IPS-NIHi7 (cell line): Measurements from ENCODE around the gene MARCHF10.
"Not testable (repeated sequence)": the region's sequence is repeated elsewhere in the genome, so short reads cannot be mapped to it uniquely, and the experiment has no call there.

ENCODE experiments used
- DNase-seq: peaks from one replicate; pipeline ENCODE4 v3.0.0; 2012; ENCODE audit warnings: mixed read lengths; ENCODE audit errors: extremely low spot score

MARCHF10 gene

GRCh38 chr17:62717589-62717855 is 90.6 kb downstream of the MARCHF10 start:
- DNase-seq: no peak

GRCh38 chr17:62716834-62717588 is 91.1 kb downstream of the MARCHF10 start:
- DNase-seq: no peak

- DNase-seq: no peak
Measured at GRCh38 chr17:62715882-62716390, 92.2 kb downstream of the MARCHF10 start.

GRCh38 chr17:62714016-62714777 is 93.9 kb downstream of the MARCHF10 start:
- no peak for DNase-seq

- DNase-seq: no peak
Measured at GRCh38 chr17:62713086-62713881, 94.8 kb downstream of the MARCHF10 start.

- no peak for DNase-seq
Measured at GRCh38 chr17:62712171-62712581, 95.9 kb downstream of the MARCHF10 start.

GRCh38 chr17:62708587-62708986 is 99.5 kb downstream of the MARCHF10 start:
- DNase-seq: no peak

- no peak for DNase-seq
Measured at GRCh38 chr17:62707425-62707739, 100.7 kb downstream of the MARCHF10 start.

- no peak for DNase-seq
Measured at GRCh38 chr17:62706598-62707424, 101.3 kb downstream of the MARCHF10 start.

GRCh38 chr17:62705778-62706597 is 102.1 kb downstream of the MARCHF10 start:
- DNase-seq: peak; percentile 40

GRCh38 chr17:62705156-62705777 is 102.8 kb downstream of the MARCHF10 start:
- DNase-seq: no peak

GRCh38 chr17:62704381-62704971 is 103.6 kb downstream of the MARCHF10 start:
- no peak for DNase-seq

- DNase-seq: peak; percentile 85
Measured at GRCh38 chr17:62703776-62704380, 104.2 kb downstream of the MARCHF10 start.

GRCh38 chr17:62703261-62703775 is 104.8 kb downstream of the MARCHF10 start:
- DNase-seq: no peak

GRCh38 chr17:62702746-62703260 is 105.3 kb downstream of the MARCHF10 start:
- no peak for DNase-seq

- DNase-seq: no peak
Measured at GRCh38 chr17:62701706-62702085, 106.4 kb downstream of the MARCHF10 start.

GRCh38 chr17:62700964-62701705 is 107.0 kb downstream of the MARCHF10 start:
- DNase-seq: no peak

- DNase-seq: not testable (repeated sequence)
Measured at GRCh38 chr17:62698459-62698858, 109.7 kb downstream of the MARCHF10 start.
